Type B pancreatic cell (in vitro differentiated cells): Measurements from ENCODE around the gene RNF13. TPM values are rescaled to one million over a fixed set of nuclear protein-coding genes. Genes with fewer than 3 reads are reported as not detected.

Source experiments
- DNase-seq: peaks from one replicate; pipeline ENCODE4 v3.0.0; 2021; ENCODE audit warnings: mixed read lengths; ENCODE audit not compliant: unreplicated experiment; ENCODE audit errors: extremely low spot score
- H3K27ac Mint-ChIP-seq: 2 replicates; pipeline ENCODE4 v1.8.0; 2021; ENCODE audit warnings: mild to moderate bottlenecking, mixed read lengths
- H3K27me3 Mint-ChIP-seq: 2 replicates; pipeline ENCODE4 v1.8.0; 2021; ENCODE audit warnings: mixed read lengths
- H3K36me3 Mint-ChIP-seq: 2 replicates; pipeline ENCODE4 v1.8.0; 2021; ENCODE audit warnings: mixed read lengths
- H3K4me1 Mint-ChIP-seq: one replicate; pipeline ENCODE4 v1.8.0; 2021; ENCODE audit warnings: mixed read lengths; ENCODE audit not compliant: unreplicated experiment
- H3K4me3 Mint-ChIP-seq: 2 replicates; pipeline ENCODE4 v1.8.0; 2021; ENCODE audit warnings: mild to moderate bottlenecking, mixed read lengths
- H3K9me3 Mint-ChIP-seq: 2 replicates; pipeline ENCODE4 v1.8.0; 2021; ENCODE audit warnings: mixed read lengths
- CTCF ChIP-seq: fragments of 200-600 bp; sonication (generic); conservative IDR thresholded peaks from 2 replicates; pipeline ENCODE4 v1.5.0; 2021; ENCODE audit warnings: antibody characterized with exemption, mild to moderate bottlenecking
- total RNA-seq: library from RNA; stranded (reverse); gene quantifications from 2 replicates; pipeline ENCODE4 v1.2.1, GENCODE V29; 2021; ENCODE audit warnings: low replicate concordance

Gene RNF13
- total RNA-seq, 1 donor from 2014 or later, result 40.6 TPM

- no peaks in the 10 kb centered on the region for H3K9me3 Mint-ChIP-seq
- no peak overlapping the region for H3K27ac Mint-ChIP-seq
- peaks cover 37% of the 10 kb centered on the region for H3K36me3 Mint-ChIP-seq
- no peak for TF ChIP-seq CTCF
- peaks cover 52% of the 10 kb centered on the region for H3K4me1 Mint-ChIP-seq
- peak overlapping the region; percentile 64 for H3K4me3 Mint-ChIP-seq
- no peak for DNase-seq
- no peaks in the 10 kb centered on the region for H3K27me3 Mint-ChIP-seq
Observed at GRCh38 chr3:149964291-149964690, 151.3 kb downstream of the RNF13 start.

GRCh38 chr3:149965278-149965677, 152.3 kb downstream of the RNF13 start:
- TF ChIP-seq CTCF, result no peak
- no peak overlapping the region for H3K27ac Mint-ChIP-seq
- H3K9me3 Mint-ChIP-seq, result no peaks in the 10 kb centered on the region
- peaks cover 40% of the 10 kb centered on the region for H3K36me3 Mint-ChIP-seq
- peak overlapping the region; percentile 78 for H3K4me3 Mint-ChIP-seq
- H3K27me3 Mint-ChIP-seq, result peaks cover 3% of the 10 kb centered on the region
- peaks cover 52% of the 10 kb centered on the region for H3K4me1 Mint-ChIP-seq
- no peak for DNase-seq

GRCh38 chr3:149967086-149967685, 154.2 kb downstream of the RNF13 start:
- no peak for DNase-seq
- Mint-ChIP-seq H3K27me3 (peaks cover 3% of the 10 kb centered on the region), H3K36me3 (peaks cover 31% of the 10 kb centered on the region), H3K4me1 (peaks cover 51% of the 10 kb centered on the region), H3K9me3 (no peaks in the 10 kb centered on the region), H3K4me3 (peak overlapping the region; percentile 95), H3K27ac (peak overlapping the region; percentile 57)
- TF ChIP-seq CTCF, result peak; percentile 87

GRCh38 chr3:149968216-149968615, 155.2 kb downstream of the RNF13 start:
- H3K36me3 Mint-ChIP-seq, result peaks cover 31% of the 10 kb centered on the region
- H3K4me1 Mint-ChIP-seq, result peaks cover 56% of the 10 kb centered on the region
- H3K27ac Mint-ChIP-seq, result peak overlapping the region; percentile 78
- peak overlapping the region; percentile 95 for H3K4me3 Mint-ChIP-seq
- no peak for TF ChIP-seq CTCF
- H3K27me3 Mint-ChIP-seq, result peaks cover 3% of the 10 kb centered on the region
- no peaks in the 10 kb centered on the region for H3K9me3 Mint-ChIP-seq
- DNase-seq, result no peak

- H3K4me1 Mint-ChIP-seq, result peaks cover 48% of the 10 kb centered on the region
- H3K4me3 Mint-ChIP-seq, result peak overlapping the region; percentile 95
- H3K9me3 Mint-ChIP-seq, result no peaks in the 10 kb centered on the region
- DNase-seq, result no peak
- peak overlapping the region; percentile 95 for H3K27ac Mint-ChIP-seq
- peaks cover 3% of the 10 kb centered on the region for H3K27me3 Mint-ChIP-seq
- peaks cover 25% of the 10 kb centered on the region for H3K36me3 Mint-ChIP-seq
- TF ChIP-seq CTCF, result peak; percentile 13
Observed at GRCh38 chr3:149969110-149969939, 156.3 kb downstream of the RNF13 start.
